ENCODE measurements around the gene TCP1.

DNA sequence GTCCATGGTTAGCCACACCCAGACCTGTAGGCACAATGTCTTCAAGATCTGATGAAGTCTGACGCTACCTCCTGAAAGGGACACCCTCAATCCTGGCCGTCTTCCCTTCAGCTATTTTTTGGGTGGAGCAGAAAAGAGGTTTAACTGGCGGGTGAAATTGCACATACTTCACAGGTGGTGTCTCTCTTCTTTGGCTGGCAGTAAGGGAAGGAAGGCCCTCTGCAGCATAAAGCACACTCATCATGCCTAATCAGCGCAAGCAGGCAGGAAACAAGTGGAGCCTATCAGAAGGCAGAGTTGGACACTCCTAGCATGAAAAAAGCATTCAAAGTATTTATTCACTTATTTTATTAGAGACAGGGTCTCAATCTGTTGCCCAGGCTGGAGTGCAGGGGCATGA lies 43.5 kb upstream of the TCP1 start:
- TF ChIP-seq EZH2phosphoT487 (conservative IDR thresholded peaks at IDR 0.05; ENCODE audit: low read length), result no peak
- TF ChIP-seq, protein P1, sequence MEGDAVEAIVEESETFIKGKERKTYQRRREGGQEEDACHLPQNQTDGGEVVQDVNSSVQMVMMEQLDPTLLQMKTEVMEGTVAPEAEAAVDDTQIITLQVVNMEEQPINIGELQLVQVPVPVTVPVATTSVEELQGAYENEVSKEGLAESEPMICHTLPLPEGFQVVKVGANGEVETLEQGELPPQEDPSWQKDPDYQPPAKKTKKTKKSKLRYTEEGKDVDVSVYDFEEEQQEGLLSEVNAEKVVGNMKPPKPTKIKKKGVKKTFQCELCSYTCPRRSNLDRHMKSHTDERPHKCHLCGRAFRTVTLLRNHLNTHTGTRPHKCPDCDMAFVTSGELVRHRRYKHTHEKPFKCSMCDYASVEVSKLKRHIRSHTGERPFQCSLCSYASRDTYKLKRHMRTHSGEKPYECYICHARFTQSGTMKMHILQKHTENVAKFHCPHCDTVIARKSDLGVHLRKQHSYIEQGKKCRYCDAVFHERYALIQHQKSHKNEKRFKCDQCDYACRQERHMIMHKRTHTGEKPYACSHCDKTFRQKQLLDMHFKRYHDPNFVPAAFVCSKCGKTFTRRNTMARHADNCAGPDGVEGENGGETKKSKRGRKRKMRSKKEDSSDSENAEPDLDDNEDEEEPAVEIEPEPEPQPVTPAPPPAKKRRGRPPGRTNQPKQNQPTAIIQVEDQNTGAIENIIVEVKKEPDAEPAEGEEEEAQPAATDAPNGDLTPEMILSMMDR (IDR thresholded peaks at IDR 0.05; ENCODE audit: insufficient read depth, low read length, poor library complexity, severe bottlenecking), result no peak

All from SU-DHL-6 (cell line).